ENCODE results near the gene RCAN3.

The RCAN3 gene

DNA sequence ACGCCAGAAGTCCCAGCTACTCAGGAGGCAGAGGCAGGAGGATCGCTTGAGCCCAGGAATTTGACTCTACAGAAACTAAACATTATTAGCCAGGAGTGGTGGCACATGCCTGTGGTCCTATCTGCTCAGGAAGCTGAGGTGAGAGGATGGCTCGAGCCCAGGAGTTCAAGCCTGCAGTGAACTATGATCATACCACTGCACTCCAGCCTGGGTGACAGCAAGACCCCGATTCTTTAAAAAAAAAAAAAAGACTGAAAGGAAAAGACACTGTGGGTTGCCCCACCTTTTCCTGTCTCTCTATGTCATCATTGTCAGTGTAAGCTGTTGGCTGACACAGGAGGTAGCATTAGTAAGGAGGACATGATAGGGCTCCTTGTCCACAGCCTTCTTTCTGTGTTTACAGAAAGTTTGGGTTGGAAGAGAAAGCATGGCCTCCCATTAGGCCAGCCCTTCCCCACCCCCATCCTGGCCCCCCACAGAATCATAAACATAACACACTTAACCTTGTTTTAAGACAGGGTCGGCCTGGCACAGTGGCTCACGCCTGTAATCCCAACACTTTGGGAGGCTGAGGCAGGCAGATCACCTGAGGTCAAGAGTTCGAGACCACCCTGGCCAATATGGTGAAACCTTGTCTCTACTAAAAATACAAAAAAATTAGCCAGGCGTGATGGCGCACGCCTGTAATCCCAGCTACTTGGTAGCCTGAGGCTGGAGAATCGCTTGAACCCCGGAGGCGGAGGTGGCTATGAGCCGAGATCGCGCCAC is 20.6 kb upstream of the RCAN3 start:
- ATAC-seq = no peak

DNA sequence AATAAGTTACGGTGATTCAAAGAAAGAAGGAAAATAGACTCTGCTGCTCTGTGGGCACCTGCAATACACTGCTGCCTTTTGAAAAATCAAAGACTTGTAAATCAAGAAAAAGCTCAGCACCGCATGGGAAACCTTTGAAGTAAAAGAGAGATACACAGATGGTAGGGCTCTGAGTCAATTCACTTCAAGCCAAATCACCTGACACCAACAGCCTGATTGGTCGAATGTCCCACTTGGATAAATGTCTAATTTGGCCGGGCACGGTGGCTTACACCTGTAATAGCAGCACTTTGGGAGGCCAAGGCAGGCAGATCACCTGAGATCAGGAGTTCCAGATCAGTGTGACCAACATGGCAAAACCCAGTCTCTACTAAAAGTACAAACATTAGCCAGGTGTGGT is 19.2 kb upstream of the RCAN3 start:
- no peak for TF ChIP-seq ZNF70 (CRISPR knock-in tag; IDR thresholded peaks at IDR 0.05)
- TF ChIP-seq, protein P1, sequence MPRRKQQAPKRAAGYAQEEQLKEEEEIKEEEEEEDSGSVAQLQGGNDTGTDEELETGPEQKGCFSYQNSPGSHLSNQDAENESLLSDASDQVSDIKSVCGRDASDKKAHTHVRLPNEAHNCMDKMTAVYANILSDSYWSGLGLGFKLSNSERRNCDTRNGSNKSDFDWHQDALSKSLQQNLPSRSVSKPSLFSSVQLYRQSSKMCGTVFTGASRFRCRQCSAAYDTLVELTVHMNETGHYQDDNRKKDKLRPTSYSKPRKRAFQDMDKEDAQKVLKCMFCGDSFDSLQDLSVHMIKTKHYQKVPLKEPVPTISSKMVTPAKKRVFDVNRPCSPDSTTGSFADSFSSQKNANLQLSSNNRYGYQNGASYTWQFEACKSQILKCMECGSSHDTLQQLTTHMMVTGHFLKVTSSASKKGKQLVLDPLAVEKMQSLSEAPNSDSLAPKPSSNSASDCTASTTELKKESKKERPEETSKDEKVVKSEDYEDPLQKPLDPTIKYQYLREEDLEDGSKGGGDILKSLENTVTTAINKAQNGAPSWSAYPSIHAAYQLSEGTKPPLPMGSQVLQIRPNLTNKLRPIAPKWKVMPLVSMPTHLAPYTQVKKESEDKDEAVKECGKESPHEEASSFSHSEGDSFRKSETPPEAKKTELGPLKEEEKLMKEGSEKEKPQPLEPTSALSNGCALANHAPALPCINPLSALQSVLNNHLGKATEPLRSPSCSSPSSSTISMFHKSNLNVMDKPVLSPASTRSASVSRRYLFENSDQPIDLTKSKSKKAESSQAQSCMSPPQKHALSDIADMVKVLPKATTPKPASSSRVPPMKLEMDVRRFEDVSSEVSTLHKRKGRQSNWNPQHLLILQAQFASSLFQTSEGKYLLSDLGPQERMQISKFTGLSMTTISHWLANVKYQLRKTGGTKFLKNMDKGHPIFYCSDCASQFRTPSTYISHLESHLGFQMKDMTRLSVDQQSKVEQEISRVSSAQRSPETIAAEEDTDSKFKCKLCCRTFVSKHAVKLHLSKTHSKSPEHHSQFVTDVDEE (CRISPR knock-in tag; IDR thresholded peaks at IDR 0.05) = no peak
- TF ChIP-seq, protein P2, sequence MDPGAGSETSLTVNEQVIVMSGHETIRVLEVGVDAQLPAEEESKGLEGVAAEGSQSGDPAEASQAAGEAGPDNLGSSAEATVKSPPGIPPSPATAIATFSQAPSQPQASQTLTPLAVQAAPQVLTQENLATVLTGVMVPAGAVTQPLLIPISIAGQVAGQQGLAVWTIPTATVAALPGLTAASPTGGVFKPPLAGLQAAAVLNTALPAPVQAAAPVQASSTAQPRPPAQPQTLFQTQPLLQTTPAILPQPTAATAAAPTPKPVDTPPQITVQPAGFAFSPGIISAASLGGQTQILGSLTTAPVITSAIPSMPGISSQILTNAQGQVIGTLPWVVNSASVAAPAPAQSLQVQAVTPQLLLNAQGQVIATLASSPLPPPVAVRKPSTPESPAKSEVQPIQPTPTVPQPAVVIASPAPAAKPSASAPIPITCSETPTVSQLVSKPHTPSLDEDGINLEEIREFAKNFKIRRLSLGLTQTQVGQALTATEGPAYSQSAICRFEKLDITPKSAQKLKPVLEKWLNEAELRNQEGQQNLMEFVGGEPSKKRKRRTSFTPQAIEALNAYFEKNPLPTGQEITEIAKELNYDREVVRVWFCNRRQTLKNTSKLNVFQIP (CRISPR knock-in tag; IDR thresholded peaks at IDR 0.05; ENCODE audit: borderline replicate concordance, low read depth) = no peak
- no peak for TF ChIP-seq ZFP30 (CRISPR knock-in tag; IDR thresholded peaks at IDR 0.05)
- no peak for TF ChIP-seq ARNTL (CRISPR knock-in tag; IDR thresholded peaks at IDR 0.05; ENCODE audit: borderline replicate concordance, low read depth)
- TF ChIP-seq, protein P3, sequence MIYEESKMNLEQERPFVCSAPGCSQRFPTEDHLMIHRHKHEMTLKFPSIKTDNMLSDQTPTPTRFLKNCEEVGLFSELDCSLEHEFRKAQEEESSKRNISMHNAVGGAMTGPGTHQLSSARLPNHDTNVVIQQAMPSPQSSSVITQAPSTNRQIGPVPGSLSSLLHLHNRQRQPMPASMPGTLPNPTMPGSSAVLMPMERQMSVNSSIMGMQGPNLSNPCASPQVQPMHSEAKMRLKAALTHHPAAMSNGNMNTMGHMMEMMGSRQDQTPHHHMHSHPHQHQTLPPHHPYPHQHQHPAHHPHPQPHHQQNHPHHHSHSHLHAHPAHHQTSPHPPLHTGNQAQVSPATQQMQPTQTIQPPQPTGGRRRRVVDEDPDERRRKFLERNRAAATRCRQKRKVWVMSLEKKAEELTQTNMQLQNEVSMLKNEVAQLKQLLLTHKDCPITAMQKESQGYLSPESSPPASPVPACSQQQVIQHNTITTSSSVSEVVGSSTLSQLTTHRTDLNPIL (CRISPR knock-in tag; IDR thresholded peaks at IDR 0.05; ENCODE audit: low read depth) = no peak
- TF ChIP-seq TOX (CRISPR knock-in tag; IDR thresholded peaks at IDR 0.05; ENCODE audit: borderline replicate concordance) = no peak
- TF ChIP-seq ZC3H10 (CRISPR knock-in tag; IDR thresholded peaks at IDR 0.05) = no peak
- no peak for TF ChIP-seq OSR1 (CRISPR knock-in tag; IDR thresholded peaks at IDR 0.05)
- no peak for TF ChIP-seq ZNF565 (CRISPR knock-in tag; conservative IDR thresholded peaks at IDR 0.05; ENCODE audit: low read depth)
- TF ChIP-seq ESRRG (CRISPR knock-in tag; IDR thresholded peaks at IDR 0.05) = no peak
- TF ChIP-seq PPARA (CRISPR knock-in tag; IDR thresholded peaks at IDR 0.05; ENCODE audit: borderline replicate concordance) = no peak
- TF ChIP-seq, protein P4, sequence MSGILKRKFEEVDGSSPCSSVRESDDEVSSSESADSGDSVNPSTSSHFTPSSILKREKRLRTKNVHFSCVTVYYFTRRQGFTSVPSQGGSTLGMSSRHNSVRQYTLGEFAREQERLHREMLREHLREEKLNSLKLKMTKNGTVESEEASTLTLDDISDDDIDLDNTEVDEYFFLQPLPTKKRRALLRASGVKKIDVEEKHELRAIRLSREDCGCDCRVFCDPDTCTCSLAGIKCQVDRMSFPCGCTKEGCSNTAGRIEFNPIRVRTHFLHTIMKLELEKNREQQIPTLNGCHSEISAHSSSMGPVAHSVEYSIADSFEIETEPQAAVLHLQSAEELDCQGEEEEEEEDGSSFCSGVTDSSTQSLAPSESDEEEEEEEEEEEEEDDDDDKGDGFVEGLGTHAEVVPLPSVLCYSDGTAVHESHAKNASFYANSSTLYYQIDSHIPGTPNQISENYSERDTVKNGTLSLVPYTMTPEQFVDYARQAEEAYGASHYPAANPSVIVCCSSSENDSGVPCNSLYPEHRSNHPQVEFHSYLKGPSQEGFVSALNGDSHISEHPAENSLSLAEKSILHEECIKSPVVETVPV (CRISPR knock-in tag; IDR thresholded peaks at IDR 0.05) = no peak
- TF ChIP-seq CSDC2 (CRISPR knock-in tag; IDR thresholded peaks at IDR 0.05) = no peak
- no peak for ATAC-seq

More for the DNA sequence above, 20.6 kb upstream of the RCAN3 start:
- TF ChIP-seq TCF4 (CRISPR knock-in tag; IDR thresholded peaks at IDR 0.05; ENCODE audit: borderline replicate concordance) (no peak), BACH2 (CRISPR knock-in tag; IDR thresholded peaks at IDR 0.05; ENCODE audit: borderline replicate concordance) (no peak), ZNF565 (CRISPR knock-in tag; conservative IDR thresholded peaks at IDR 0.05; ENCODE audit: low read depth) (no peak), TOX (CRISPR knock-in tag; IDR thresholded peaks at IDR 0.05; ENCODE audit: borderline replicate concordance) (no peak), ARNTL (CRISPR knock-in tag; IDR thresholded peaks at IDR 0.05; ENCODE audit: borderline replicate concordance, low read depth) (no peak), SNAI2 (CRISPR knock-in tag; IDR thresholded peaks at IDR 0.05) (no peak)
- TF ChIP-seq, protein P1 (CRISPR knock-in tag; IDR thresholded peaks at IDR 0.05) = no peak

DNA sequence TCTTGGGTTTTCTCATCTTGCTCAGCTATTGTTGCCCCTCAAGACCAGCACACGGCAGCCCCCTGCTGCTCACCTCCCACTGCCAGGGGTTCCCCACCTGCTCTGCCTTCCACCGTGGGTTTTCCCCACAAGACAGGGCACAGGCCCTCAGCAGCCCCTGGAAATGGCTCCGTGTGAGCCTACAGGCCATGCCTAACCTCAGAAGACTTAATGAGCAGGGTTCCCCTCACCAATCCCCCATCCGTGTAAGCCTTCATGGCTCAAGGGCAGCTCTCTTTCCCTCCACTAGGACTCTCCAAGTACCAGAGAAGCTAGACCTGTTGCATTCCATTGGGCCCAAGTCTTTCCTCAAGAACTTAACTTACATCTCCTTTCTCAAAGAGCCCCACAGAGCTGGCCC is 18.4 kb upstream of the RCAN3 start:
- TF ChIP-seq ZFP3 (CRISPR knock-in tag; IDR thresholded peaks at IDR 0.05) = no peak
- TF ChIP-seq, protein P5, sequence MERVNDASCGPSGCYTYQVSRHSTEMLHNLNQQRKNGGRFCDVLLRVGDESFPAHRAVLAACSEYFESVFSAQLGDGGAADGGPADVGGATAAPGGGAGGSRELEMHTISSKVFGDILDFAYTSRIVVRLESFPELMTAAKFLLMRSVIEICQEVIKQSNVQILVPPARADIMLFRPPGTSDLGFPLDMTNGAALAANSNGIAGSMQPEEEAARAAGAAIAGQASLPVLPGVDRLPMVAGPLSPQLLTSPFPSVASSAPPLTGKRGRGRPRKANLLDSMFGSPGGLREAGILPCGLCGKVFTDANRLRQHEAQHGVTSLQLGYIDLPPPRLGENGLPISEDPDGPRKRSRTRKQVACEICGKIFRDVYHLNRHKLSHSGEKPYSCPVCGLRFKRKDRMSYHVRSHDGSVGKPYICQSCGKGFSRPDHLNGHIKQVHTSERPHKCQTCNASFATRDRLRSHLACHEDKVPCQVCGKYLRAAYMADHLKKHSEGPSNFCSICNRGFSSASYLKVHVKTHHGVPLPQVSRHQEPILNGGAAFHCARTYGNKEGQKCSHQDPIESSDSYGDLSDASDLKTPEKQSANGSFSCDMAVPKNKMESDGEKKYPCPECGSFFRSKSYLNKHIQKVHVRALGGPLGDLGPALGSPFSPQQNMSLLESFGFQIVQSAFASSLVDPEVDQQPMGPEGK (CRISPR knock-in tag; IDR thresholded peaks at IDR 0.05; ENCODE audit: borderline replicate concordance) = no peak
- no peak for TF ChIP-seq ZNF565 (CRISPR knock-in tag; conservative IDR thresholded peaks at IDR 0.05; ENCODE audit: low read depth)
- TF ChIP-seq ZFP30 (CRISPR knock-in tag; IDR thresholded peaks at IDR 0.05) = no peak
- TF ChIP-seq GLIS3 (CRISPR knock-in tag; IDR thresholded peaks at IDR 0.05) = no peak
- TF ChIP-seq ARNTL (CRISPR knock-in tag; IDR thresholded peaks at IDR 0.05; ENCODE audit: borderline replicate concordance, low read depth) = no peak
- no peak for TF ChIP-seq BACH2 (CRISPR knock-in tag; IDR thresholded peaks at IDR 0.05; ENCODE audit: borderline replicate concordance)
- no peak for TF ChIP-seq ZNF70 (CRISPR knock-in tag; IDR thresholded peaks at IDR 0.05)
- TF ChIP-seq ZC3H10 (CRISPR knock-in tag; IDR thresholded peaks at IDR 0.05) = no peak
- TF ChIP-seq ESRRG (CRISPR knock-in tag; IDR thresholded peaks at IDR 0.05) = no peak
- TF ChIP-seq OSR1 (CRISPR knock-in tag; IDR thresholded peaks at IDR 0.05) = no peak

More for the DNA sequence above, 18.4 kb upstream of the RCAN3 start:
- ATAC-seq = no peak
